Left ventricle myocardium inferior (tissue), 1 donor: Measurements from ENCODE around the gene ACO1. TPM values are rescaled to one million over a fixed set of nuclear protein-coding genes. Genes with fewer than 3 reads are reported as not detected.

ENCODE experiments used
- DNase-seq: peaks from one replicate; pipeline ENCODE4 v3.0.0-alpha.2; 2020
- H3K27ac ChIP-seq: fragments of 200-600 bp; replicated peaks from 2 replicates; pipeline ENCODE4 v1.8.0; 2021
- H3K27me3 ChIP-seq: fragments of 200-600 bp; 2 replicates; pipeline ENCODE4 v1.8.0; 2021; ENCODE audit warnings: low read depth
- H3K36me3 ChIP-seq: fragments of 200-600 bp; 2 replicates; pipeline ENCODE4 v1.8.0; 2021
- H3K4me1 ChIP-seq: fragments of 200-600 bp; 2 replicates; pipeline ENCODE4 v1.8.0; 2021
- H3K4me3 ChIP-seq: fragments of 200-600 bp; 2 replicates; pipeline ENCODE4 v1.8.0; 2021; ENCODE audit warnings: mild to moderate bottlenecking, moderate library complexity
- H3K9me3 ChIP-seq: fragments of 200-600 bp; replicated peaks from 2 replicates; pipeline ENCODE4 v1.8.0; 2021
- intact Hi-C: fragments of 100-400 bp; cut with micrococcal nuclease; formaldehyde crosslinking; loops from one replicate; pipeline ENCODE4 v1.11.0; 2022
- total RNA-seq: library from RNA; stranded (reverse); fragmentation: NEBNext Ultra II Directional; extraction: Animal tissue kit (Norgen Biotek cat#: 25700); gene quantifications from one replicate; pipeline ENCODE4 v1.2.1, GENCODE V29; 2021
- TF ChIP-seq, protein P1 (sequence below): fragments of 200-600 bp; IDR thresholded peaks from 2 replicates; pipeline ENCODE4 v1.8.0; 2021; ENCODE audit warnings: antibody characterized with exemption, mild to moderate bottlenecking, borderline replicate concordance
- donor health status: DM: no; HTN: yes; CAD: no; lungs with severe emphysema.

ACO1 gene
- total RNA-seq, 1 donor from 2014 or later: 62.7 TPM

GRCh38 chr9:32422237-32422806, 37.9 kb downstream of the ACO1 start:
- Histone ChIP-seq H3K36me3 (peaks cover 93% of the 10 kb centered on the region), H3K27me3 (no peaks in the 10 kb centered on the region), H3K9me3 (no peaks in the 10 kb centered on the region), H3K27ac (no peak overlapping the region), H3K4me3 (no peak overlapping the region), H3K4me1 (peaks cover 13% of the 10 kb centered on the region)
- no peak for DNase-seq
- TF ChIP-seq, protein P1, sequence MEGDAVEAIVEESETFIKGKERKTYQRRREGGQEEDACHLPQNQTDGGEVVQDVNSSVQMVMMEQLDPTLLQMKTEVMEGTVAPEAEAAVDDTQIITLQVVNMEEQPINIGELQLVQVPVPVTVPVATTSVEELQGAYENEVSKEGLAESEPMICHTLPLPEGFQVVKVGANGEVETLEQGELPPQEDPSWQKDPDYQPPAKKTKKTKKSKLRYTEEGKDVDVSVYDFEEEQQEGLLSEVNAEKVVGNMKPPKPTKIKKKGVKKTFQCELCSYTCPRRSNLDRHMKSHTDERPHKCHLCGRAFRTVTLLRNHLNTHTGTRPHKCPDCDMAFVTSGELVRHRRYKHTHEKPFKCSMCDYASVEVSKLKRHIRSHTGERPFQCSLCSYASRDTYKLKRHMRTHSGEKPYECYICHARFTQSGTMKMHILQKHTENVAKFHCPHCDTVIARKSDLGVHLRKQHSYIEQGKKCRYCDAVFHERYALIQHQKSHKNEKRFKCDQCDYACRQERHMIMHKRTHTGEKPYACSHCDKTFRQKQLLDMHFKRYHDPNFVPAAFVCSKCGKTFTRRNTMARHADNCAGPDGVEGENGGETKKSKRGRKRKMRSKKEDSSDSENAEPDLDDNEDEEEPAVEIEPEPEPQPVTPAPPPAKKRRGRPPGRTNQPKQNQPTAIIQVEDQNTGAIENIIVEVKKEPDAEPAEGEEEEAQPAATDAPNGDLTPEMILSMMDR: no peak
- intact Hi-C loops: no loop called here

GRCh38 chr9:32423371-32423770, 38.9 kb downstream of the ACO1 start:
- Histone ChIP-seq H3K27ac (no peak overlapping the region), H3K9me3 (no peaks in the 10 kb centered on the region), H3K4me3 (no peak overlapping the region), H3K36me3 (peaks cover 97% of the 10 kb centered on the region), H3K27me3 (no peaks in the 10 kb centered on the region), H3K4me1 (peaks cover 14% of the 10 kb centered on the region)
- intact Hi-C loops: no loop called here
- DNase-seq: no peak
- TF ChIP-seq, protein P1: no peak

DNA sequence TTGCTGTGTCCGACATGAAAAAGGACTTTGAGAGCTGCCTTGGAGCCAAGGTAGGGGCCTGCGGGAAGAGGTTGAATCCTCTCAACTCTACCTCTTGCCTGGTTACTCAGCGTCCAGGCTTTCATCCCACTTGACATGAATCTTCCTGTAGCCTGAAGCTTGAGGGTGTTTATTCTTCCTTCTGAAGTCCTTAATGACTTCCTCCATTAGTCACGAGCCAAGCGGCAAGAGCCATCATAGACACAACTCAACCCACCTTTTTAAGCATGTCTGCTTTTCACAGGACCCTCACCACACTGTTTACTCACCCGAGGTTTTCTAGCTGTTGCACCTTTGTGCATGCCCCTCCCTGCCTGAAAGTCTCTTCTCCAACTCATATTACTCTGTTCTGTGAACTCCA, 40.2 kb downstream of the ACO1 start:
- peaks cover 96% of the 10 kb centered on the region for H3K36me3 ChIP-seq

DNA sequence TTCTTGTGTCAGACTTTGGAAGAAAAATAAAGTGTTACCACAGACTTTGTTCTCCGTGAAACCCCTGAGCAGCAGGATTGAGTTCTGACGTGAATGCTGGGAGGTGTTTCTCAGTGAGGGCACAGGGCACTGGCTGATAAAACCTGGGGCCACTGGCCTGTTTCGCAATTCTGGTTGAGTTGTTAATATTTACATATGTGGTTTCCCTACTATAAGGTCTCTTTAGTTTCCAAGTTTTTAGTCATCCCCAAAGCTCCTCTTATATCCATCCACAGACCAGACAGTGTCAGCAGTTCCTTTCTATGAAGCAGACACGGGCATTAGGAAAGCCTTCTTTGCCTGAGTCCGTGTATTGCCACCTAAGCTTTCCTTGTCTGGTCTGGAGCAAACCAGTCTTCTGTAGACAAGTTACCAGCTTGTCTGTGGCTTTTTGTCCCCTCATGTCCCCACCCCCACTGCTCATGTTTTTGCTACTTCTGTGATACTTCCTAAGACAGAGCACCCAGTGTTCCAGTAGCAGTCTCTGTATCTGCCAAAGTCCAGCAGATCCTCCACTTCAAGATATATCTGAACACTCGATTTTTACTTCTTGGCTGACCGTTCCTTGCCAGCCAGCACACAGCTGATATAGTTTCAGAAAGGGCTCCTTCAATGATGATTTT, 42.0 kb downstream of the ACO1 start:
- Histone ChIP-seq H3K27me3 (no peaks in the 10 kb centered on the region), H3K36me3 (peaks cover 96% of the 10 kb centered on the region), H3K4me3 (no peak overlapping the region), H3K27ac (peak overlapping the region; percentile 22), H3K9me3 (no peaks in the 10 kb centered on the region), H3K4me1 (peaks cover 14% of the 10 kb centered on the region)
- TF ChIP-seq, protein P1: no peak
- intact Hi-C loops: no loop called here
- no peak for DNase-seq

More for the DNA sequence above, 40.2 kb downstream of the ACO1 start:
- Histone ChIP-seq H3K4me1 (peaks cover 14% of the 10 kb centered on the region), H3K27me3 (no peaks in the 10 kb centered on the region), H3K4me3 (no peak overlapping the region), H3K27ac (no peak overlapping the region), H3K9me3 (no peaks in the 10 kb centered on the region)
- no peak for DNase-seq
- TF ChIP-seq, protein P1: no peak
- intact Hi-C loops: no loop called here

DNA sequence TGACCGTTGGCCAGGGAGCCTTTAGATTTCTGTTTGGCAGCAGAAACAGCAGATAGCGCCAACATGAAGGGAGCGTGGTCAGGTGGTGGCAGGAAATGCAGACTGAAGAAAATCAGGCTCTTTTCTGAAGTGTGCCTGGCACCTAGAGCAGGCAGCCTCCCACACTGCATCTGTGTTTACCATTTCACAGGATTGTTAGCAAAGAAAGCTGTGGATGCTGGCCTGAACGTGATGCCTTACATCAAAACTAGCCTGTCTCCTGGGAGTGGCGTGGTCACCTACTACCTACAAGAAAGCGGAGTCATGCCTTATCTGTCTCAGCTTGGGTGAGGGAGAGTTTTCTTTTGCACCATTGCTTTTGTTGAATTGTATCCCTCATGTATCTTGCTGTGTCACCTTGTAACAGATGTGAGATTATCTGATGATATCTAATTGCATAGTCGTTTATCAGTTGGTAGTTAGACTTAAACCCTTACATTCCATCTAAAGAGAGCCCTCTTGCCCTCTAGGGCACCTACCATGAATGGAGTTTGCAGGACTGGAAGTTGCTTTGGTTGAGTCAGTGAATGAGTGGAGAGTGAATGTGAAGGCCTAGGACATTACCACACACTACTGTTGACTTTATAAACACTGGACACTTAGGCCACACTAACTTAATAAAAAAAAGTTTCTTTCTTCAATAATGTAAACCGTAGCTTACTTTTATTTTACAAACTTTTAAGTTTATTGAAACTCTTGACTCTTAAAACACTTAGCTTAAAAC, 42.8 kb downstream of the ACO1 start:
- H3K4me3 ChIP-seq: no peak overlapping the region
- H3K36me3 ChIP-seq: peaks cover 94% of the 10 kb centered on the region
- no peak overlapping the region for H3K27ac ChIP-seq
- H3K4me1 ChIP-seq: peaks cover 14% of the 10 kb centered on the region
- DNase-seq: no peak
- H3K27me3 ChIP-seq: no peaks in the 10 kb centered on the region
- TF ChIP-seq, protein P1: no peak
- no peaks in the 10 kb centered on the region for H3K9me3 ChIP-seq
- intact Hi-C loops: no loop called here
